GOT3 (cell line): Measurements from ENCODE around the gene TLK1.
"Not testable (repeated sequence)": the region's sequence is repeated elsewhere in the genome, so short reads cannot be mapped to it uniquely, and the experiment has no call there.

Experiments
- DNase-seq: peaks from one replicate; lab custom pipeline; 2025; ENCODE audit warnings: mixed read lengths; lab: John Stamatoyannopoulos, UW

Gene TLK1

DNA sequence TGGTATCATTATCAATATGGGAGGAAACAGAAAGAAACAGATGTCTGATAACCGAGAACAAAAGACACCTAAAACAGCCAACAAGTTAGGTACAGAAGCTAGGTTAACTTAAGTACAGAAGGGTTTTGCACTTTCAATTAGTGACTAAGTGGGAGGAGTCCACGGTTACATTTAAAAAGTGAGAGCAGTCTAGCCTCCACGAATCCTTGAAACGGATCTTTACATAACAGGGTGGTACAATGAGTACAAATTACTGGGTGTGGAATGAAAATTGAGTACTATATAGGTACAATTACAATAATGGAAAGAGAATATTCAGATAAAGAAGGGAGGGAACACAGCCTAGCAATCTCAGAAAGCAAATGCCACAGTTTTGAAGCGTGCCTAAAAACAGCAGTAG, 76.6 kb downstream of the TLK1 start:
- DNase-seq: no peak

DNA sequence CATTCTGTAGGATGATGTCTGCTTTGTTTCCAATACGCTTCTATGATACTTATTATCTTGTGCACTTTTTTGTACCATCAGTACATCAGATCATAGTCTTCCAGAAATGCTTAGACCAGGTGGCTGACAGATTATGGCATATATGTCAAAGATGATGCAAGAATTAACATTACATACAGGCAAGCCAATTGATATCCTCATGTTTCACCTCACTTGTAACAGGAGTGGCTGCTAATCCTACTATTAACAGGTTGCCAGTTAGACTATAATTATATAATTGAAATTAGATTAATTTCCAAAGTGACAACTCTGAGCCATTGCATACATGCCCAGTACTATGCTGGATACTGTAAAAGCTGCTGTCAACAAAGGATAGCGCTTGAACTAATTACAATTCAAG, 77.2 kb downstream of the TLK1 start:
- DNase-seq: no peak

DNA sequence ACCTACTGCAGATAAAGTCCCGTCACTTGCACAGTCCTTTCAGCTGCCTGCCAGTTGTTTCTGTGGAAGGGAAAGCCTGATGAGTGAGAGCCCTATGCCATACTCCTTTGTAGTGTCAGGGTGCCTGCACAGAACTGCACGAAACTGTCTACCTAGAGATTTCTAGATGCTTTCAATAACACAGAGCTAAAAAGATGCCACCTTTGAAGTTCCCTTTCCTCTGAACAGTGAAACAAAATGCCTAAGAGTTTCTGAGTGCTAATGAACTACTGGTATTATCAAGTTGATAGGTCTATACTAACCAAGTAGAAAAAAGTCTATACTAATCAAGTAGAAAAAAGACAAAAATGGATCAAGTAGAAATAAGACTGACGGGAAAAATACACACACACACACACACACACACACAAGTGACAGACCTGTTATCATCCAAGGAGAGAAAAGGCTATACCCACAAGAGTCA, 79.0 kb downstream of the TLK1 start:
- no peak for DNase-seq

DNA sequence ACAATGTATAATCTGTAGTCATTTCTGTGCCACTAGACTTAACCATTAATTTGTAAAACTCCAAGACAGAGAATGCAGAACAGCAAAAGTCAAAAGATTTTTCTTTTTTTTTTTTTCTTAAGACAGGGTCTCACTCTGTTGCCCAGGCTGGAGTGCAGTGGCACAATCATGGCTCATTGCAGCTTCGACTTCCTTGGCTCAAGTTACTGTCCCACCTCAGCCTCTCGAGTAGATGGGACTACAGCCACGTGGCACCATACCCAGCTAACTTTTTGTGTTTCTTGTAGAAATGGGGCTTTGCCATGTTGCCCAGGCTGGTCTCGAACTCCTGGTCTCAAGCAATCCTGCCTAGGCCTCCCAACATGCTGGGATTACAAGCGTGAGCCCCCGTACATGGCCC, 80.1 kb downstream of the TLK1 start:
- no peak for DNase-seq

DNA sequence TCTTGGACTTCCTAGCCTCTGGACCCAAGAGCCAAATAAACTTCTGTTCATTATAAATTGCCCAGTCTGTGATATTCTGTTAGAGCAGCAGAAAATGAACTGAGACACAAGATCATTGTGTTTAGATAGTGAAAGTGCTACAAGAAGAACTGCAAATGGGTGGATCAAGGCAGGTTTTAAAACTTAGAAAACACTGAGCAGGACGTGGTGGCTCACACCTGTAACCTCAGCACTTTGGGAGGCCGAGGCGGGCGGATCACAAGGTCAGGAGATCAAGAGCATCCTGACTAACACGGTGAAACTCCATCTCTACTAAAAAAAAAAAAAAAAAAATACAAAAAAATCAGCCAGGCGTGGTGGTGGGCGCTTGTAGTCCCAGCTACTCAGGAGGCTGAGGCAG, 84.3 kb downstream of the TLK1 start:
- not testable (repeated sequence) for DNase-seq

DNA sequence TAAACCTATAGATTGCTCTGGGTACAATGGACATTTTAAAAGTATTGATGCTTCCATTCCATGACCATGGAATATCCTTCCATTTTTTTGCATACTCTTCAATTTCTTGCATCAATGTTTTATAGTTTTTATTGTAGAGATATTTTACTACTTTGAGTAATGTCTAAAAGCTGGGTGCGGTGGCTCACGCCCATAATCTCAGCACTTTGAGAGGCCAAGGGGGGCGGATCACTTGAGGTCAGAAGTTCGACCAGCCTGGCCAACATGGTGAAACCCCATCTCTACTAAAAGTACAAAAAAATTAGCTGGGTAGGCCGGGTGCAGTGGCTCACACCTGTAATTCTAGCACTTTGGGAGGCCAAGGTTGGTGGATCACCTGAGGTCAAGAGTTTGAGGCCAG, 88.5 kb downstream of the TLK1 start:
- no peak for DNase-seq

DNA sequence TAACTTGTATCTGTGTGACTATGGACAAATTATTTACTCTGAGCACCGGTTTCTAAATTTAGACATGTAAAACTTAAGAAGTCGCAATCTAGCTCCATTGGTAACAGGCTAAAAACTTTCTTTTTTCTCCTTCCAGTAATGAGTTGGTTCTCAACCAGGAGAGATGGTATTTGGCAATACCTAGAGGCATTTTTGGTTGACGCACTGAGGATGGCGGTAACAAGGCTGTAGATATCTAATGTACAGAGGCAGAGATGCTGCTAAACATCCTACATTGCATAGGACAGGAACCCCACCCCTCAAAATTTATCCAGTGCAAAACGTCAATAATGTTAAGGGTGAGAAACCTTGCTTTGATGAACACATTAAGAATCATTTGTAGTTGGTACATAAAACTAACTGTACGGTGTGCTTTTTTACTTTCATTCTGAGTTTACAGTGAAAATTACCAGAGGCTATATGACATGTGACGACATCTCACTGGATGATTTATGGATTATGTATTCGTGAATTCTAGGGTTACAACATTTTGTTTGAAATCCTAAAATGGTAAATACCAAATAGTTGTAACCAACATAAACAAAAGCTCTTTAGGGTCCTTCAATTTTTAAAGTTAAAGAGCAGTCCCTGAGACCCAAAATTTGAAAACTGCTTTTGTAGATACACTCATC, 91.3 kb downstream of the TLK1 start:
- no peak for DNase-seq

DNA sequence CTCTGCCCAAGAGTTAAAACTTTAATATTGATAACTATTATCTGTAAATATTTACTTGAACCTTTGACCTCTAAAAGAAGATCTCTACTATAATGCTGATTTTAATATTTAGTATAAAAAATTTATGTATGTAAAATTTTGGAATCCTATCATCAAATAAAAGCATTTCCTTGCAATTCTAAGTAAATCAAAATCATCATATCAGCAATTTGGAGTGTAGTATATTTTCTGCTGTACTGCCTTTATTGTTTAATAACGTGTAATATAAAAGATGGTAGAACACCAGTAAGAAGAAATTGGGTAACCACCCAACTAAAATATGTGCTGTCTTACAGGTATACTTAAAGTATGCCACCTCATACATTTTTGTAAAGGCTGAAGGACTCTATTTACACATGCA, 94.6 kb downstream of the TLK1 start:
- DNase-seq: no peak

DNA sequence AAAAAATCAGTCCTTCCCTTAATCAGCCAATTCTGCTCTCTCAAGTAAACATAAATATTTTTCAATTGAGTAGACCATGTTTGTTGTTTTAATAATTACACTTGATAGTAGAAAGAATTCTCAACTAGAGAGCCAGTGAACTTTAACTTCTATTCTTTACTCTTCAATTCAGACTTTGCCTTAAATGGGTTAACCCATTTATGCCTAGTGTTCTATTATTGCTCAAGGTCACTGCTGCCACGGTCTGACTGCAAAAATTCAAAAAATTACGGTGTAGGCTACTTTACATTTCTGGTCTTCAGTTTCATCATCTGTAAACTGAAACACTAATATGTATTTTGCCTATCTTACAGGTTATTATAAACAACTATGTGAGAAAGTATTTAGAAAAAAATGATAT, 103.1 kb downstream of the TLK1 start:
- DNase-seq: no peak

DNA sequence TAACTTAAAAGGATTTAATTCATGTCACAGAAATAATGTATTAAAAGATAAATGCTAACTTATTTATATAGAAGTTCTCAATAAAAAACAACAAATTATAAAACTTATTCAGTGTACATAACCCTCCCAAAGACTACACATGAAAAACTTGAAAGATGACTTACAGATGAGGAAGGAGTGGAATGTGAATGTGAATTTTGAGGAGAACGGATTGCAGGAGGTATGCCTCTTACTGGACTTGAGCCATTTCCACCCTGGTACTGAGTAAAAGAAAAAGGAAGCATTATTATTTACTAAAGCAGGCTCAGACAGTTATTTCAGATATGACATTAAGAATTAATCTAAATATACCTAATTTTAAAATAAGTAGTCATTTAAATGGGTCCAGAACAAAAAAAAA, 104.4 kb downstream of the TLK1 start:
- no peak for DNase-seq

DNA sequence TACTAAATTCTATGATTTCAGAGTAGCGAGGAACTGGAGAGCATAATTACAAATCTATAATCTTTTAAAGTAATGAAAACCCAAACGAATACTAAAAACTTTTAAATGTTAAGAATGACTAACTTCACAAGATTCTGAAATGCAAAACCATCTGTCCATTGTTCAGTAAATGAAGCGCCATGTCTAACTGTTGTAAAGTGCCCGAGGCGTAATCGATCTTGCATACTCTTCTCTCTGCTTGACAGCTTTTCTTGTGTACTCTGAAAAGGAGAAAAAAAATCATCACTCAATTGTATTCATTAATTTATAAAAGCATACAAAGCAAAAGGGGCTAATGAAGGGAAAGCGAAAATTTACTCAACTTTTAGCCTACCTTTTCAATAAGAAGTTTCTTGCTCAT, 111.0 kb downstream of the TLK1 start:
- DNase-seq: no peak

DNA sequence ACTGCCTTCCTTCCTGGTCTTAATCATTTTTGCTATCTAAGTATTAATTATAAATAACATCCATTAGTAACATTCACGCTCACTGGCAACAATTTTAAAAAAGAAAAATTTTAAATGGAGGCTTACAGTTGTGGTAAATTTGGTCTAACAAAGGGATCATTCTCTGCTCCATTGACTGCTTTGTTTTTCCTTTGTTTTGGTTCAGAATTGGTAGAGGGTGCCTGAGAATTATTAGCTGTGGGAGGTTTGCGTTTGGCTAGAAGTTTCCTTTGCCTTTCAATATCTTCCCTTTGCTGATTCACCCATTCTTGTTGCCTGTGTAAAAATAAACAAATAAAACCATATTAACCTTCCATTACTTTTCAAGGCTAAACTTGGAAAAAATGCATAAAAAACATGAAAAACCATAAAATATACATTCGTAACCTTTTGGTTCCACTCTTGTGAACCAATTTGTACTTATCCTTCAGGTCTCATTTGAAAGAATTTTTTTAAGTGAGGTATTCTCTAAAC, 114.6 kb downstream of the TLK1 start:
- no peak for DNase-seq

DNA sequence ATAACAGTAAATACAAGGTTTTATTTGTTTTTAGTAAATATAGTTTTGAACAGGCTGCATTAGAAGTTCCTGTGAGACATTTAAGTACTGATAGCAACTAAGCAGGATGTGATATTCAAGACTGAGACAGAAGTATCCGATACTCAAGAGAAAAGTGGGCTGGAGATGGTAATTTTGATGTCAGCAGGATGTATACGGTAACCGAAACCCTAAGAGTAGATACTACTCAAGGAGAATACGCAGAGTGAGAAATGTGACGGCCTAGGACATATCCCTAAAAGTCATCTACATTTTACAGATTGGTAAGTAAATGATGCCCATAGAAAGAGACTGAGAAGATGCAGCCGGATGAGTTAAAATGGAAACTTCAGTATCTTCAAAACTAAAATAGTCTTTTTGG, 116.3 kb downstream of the TLK1 start:
- no peak for DNase-seq

DNA sequence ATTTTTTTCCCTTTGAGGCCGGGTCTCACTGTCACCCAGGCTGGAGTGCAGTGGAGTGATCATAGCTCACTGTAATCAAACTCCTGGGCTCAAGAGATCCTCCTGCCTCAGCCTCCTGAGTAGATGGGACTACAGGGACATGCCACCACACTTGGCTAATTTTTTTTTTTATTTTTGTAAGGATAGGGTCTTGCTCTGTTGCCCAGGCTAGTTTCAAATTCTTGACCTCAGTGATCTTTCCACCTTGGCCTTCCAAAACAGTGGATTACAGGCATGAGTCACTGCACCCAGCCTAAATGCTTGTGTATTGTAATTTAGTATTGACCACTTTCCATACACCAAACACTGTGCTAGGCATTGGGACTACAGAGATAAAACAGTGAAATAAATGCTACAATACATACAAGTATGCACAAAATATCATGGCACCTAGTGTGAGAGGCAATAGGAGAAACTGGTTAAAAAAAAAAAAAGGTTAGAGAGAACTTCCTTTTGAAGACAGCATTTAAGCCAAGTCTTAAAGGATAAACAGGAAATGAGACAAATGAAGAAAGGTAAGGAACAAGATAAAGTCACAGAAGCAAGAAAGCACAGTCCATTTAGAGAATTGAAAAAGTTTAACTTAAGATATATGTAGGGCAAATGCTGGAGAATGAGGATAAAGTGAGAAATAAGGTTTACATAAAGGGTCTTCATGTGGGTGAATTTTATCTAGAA, 118.3 kb downstream of the TLK1 start:
- DNase-seq: no peak

DNA sequence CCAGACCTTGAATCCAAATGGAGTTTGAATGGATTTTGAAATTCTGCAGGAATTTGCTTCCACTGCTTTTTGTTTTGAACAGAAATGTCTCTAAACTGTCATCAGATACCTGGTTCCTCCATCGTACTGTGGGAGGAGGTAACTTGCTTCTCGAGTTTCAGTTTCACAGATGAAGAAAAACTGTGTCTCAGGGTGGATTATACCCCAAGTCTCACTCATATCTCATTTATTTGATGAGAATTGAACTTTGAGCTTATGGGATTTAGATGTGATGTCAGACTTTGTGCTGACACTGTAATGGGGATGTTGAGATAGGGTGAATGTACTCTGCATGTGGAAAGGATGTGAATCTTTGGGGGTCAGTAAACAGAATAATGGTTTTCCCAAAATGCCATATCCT, 124.2 kb downstream of the TLK1 start:
- no peak for DNase-seq

DNA sequence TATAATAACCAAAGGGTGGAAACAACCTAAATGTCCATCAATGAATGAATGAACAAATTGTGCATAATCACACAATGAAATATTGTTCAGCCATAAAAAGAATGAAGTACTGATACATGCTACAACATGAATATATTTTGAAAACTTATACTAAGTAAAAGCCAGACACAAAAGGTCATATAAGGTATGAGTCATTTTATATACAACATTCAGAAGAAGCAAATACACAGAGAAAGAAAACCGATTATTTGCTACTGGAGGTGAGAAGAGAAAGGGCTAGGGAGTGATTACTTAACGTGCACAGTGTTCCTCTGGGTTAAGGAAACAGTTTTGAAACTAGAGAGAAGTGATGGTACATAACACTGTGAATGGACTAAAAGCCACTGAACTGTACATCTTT, 126.4 kb downstream of the TLK1 start:
- DNase-seq: no peak

DNA sequence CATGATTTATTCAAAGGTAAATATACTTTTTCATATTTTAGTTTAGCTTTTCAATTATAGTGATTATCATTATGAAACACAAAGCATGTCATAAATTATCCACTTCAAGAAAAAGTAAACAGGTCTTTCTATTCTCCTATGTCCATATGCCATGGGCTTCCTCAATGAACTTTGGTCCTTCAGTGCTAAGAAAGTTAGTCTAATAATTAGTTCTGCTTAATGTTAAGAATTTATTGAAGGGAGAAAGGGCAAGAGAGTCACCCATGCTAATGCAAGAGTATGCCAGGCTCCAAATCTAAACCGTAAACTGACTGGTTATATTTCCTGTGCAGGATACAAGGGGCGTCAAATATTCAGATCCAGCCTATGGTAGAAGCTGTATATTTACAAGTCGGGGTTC, 135.5 kb downstream of the TLK1 start:
- DNase-seq: no peak

DNA sequence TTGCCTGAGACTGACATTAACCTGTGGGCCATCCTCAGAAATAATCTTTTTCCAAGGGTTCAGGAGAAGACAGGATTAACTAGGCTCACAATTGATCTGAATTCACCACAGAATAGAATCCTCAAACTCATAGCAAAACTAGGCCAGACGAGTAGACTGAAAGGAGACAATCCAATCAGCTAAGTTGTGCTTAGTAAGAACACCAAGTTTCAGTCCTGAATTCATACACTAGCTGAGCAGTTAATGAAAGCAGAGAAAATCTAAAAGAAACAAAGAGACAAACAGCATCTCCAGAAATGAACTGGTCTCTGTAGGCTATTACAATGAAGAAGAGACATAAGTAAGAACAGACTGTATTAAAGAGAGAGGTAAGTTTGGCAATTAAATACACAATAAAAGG, 142.2 kb downstream of the TLK1 start:
- no peak for DNase-seq

DNA sequence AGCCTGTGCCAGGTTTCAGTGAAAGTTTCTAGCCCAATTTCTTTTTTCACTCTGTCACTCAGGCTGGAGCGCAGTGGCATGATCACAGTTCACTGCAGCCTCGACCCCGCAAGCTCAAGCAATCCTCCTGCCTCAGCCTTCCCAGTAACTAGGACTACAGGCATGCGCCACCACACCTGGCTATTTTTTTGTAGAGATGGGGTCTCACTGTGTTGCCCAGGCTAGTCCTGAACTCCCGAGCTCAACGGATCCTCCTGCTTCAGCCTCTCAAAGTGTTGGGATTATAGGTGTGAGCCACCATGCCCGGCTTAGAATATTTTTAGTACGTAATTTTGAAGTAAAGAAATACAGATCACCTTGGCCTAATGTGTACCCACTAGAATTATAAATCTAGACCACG, 144.6 kb downstream of the TLK1 start:
- DNase-seq: no peak

DNA sequence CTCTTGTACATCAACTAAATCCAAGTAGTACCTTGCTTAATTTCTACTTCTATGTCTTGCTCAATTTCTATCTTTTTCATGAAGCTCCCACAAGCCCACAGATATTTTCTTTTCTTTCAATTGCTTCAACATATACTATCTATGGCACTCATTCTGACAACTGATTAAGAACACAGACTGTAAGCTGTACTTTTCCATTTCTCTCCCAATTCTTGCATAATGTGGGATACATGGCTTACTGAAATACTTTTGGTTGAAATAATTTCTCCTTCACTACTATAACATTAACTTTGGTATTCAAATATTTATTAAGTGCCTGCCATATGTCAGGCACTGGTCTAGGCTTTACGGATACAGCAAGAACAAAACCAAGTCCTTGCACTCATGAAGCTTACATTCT, 146.8 kb downstream of the TLK1 start:
- DNase-seq: no peak

DNA sequence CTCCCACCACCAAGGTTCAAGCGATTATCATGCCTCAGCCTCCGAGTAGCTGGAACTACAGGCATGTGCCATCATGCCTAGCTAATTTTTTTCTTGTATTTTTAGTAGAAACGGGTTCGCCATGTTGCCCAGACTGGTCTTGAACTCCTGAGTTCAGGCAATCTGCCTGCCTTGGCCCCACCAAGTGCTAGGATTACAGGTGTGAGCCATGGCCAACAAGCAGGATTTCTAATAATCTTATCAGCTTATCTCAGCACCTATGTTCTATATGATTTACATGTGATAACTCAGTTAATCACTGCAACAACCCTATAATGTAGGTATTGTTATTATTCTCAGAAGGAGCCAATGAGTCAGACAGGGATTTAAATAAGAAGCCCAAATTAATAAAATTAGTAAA, 151.3 kb downstream of the TLK1 start:
- DNase-seq: no peak

DNA sequence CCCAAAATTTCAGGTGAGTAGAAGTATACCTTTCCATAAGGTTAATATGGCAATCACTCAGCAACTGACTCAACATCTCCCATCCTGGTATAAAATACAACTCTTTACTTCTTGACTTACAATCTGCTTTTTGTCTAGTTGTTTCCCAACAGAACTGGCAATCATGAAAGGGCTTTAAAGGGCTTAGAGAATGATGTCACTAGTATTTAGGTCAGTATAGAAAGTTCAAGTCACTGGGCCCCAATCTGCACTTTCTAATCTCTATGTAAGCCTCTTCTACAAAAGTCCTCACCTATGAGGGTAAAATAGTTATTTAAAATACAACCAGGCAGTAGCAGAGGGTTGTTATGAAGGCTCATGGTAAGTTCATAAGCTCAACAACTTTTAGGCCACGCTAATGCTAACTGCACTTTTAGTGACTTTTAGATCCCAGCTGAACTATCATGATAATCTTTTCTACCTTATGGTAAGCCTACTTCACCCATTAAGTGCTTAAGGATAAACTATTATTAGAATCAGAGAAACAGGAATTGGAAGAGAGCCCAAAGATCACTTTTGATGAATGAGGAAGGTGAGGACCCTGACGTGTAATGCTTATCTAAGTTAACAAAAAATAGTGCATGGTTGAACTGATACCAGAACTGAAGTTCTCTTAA, 152.0 kb downstream of the TLK1 start:
- no peak for DNase-seq

DNA sequence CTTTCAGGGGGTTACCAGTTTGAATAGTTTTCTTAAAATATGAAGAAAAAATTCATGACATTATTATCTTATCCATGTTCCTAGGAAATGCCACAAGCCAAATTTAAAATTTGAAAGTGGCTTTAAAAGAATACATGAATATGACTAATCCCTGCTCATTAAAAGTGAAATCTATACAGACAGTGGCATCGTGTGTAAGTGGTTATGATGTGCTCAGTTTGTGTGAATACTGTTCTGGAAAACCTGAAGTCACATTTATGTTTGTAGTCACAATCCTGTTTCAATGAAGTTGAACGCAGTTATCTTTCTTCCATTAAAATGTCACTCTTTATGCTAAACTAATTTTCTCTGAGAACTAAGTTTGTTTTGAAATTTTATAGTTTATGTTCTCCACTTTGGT, 155.9 kb downstream of the TLK1 start:
- no peak for DNase-seq
